GM15510 (cell line): ENCODE data around the gene CELSR1.

Experiments
- POLR2A ChIP-seq: IDR thresholded peaks from 3 replicates; pipeline ENCODE4 v1.6.1; 2011; ENCODE audit warnings: borderline replicate concordance; ENCODE audit not compliant: insufficient read length; ENCODE audit errors: extremely low read depth

The CELSR1 gene

GRCh38 chr22:46516638-46517037 is 20.8 kb downstream of the CELSR1 start:
- no peak for TF ChIP-seq POLR2A

GRCh38 chr22:46515208-46516111 is 22.0 kb downstream of the CELSR1 start:
- TF ChIP-seq POLR2A, result no peak

- TF ChIP-seq POLR2A, result no peak
These were observed 22.7 kb downstream of the CELSR1 start for GRCh38 chr22:46514592-46515207.

- TF ChIP-seq POLR2A, result no peak
These were observed 23.4 kb downstream of the CELSR1 start for GRCh38 chr22:46513908-46514550.

GRCh38 chr22:46512683-46513082 is 24.7 kb downstream of the CELSR1 start:
- no peak for TF ChIP-seq POLR2A

- TF ChIP-seq POLR2A, result no peak
These were observed 25.4 kb downstream of the CELSR1 start for GRCh38 chr22:46512039-46512370.

- no peak for TF ChIP-seq POLR2A
These were observed 26.0 kb downstream of the CELSR1 start for GRCh38 chr22:46511151-46512038.

GRCh38 chr22:46509416-46510089 is 27.9 kb downstream of the CELSR1 start:
- TF ChIP-seq POLR2A, result no peak

GRCh38 chr22:46508491-46508999 is 28.9 kb downstream of the CELSR1 start:
- TF ChIP-seq POLR2A, result no peak

- TF ChIP-seq POLR2A, result no peak
These were observed 29.7 kb downstream of the CELSR1 start for GRCh38 chr22:46507451-46508425.

- TF ChIP-seq POLR2A, result no peak
These were observed 32.8 kb downstream of the CELSR1 start for GRCh38 chr22:46504584-46504983.

- TF ChIP-seq POLR2A, result no peak
These were observed 34.8 kb downstream of the CELSR1 start for GRCh38 chr22:46502440-46503175.
